ENCODE data around the gene SNRPD2. TPM values are rescaled to one million over a fixed set of nuclear protein-coding genes. Genes with fewer than 3 reads are reported as not detected.
"Not testable (repeated sequence)": the region's sequence is repeated elsewhere in the genome, so short reads cannot be mapped to it uniquely, and the experiment has no call there.

The SNRPD2 gene
- total RNA-seq, result 218 and 295 TPM in 2 replicates

DNA sequence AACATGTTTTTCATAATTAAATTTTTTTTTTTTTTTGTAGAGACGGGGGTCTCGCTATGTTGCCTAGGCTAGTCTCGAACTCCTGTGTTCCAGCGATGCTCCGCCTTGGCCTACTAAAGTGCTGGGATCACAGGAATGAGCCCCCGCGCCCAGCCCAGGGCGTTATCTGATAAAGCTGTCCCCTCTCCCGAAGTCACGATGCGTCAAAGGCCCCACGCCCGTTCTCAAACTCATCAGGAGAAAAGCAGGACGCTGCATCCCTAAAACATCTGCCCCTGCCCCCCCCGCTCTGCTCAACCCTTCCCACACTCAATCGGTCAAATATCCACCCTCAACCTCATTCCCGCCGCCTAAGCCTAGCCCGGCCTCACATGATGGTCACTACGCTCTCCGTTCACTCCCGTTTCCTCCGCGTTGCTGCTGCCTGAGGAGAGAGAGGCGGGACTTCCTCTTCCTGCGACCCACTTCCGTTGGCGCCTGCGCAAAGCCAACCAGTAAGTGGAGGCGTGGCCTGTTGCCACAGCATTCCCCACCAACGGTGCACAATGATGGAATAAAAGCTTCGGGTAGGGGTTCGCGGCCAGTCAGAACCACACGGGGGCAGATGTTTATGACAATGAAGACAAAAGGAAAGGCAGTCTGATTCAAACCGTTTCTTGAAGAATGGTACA, at the start of gene SNRPD2:
SNRPD2 (minus strand) TSS at position 438 of the 671 bp plus-strand sequence; CDS start at position 373, 65 bp downstream.
- DNase-seq, result peak; percentile 97

DNA sequence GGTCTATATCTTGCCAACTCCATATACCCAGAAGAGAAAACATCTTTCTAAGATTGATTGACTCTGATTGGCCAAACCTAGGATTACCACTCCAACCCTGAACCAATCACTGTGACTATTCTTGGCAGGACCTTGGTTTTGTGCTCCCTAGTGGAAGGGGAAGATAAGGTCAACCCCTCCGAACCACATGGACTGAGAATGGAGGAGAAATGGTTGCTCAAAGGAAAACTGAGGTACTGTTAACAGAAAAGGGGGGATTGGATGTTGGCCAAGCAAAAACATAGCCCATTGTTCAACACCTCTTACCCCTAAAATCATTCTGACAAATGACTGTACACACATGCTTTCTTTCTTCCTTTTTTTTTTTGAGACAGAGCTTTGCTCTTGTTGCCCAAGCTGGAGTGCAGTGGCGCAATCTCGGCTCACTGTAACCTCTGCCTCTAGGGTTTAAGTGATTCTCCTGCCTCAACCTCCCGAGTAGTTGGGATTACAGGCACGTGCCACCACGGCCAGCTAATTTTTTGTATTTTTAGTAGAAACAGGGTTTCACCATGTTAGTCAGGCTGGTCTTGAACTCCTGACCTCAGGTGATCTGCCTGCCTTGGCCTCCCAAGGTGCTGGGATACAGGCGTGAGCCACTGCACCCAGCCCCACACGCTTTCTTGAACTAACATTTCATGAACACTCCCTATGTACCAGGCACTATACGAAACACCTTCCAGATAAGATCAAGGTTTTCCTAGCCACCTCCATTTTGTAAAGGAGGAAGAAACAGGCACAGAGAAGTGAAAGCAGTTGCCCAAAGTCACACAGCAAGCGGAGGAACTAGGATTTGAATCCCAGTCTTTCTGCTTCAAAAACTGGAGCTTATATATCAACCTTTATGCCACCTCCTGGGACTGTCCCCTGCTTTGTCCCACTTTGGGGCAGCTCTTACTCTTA, 48.0 kb upstream of the SNRPD2 start:
- no peak for DNase-seq

DNA sequence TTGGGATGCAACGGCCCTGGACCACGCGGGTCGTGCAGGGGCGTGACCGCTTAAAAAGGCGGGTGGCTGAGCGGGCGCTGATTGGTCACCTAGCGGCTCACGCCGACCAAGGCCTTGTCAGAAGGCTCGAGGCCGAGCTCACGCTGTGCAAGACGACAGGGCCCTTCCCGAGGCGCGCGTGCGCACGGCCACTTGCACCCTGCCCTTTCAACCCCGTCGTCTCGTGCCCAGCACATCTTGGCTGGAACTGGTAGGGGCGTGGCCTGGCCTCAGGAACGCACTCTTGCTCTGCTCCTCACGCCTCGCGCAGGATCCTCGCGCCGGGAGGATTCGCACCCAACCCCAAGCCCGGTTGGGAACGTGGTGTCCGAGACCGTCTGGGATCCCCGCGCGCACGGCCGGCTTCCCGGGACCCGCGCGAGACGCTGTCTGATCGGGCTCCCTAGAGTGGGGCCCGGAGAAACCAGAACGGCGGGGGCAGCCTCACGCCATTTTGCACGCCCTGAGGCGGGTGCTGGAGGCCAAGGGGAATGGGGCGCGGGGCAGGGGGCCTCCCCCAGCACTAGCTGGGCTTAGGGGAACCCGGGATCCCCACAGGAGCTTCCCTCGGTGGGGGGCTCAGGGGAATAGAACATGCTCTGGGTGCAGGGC, 41.5 kb upstream of the SNRPD2 start, which contains the start of gene MEIOSIN:
MEIOSIN (plus strand) TSS at position 280 of the 651 bp plus-strand sequence. CDS start 1,938 bp downstream, outside the sequence.
- no peak for DNase-seq

- DNase-seq, result peak; percentile 98
These were observed 38.9 kb upstream of the SNRPD2 start, which contains the start of gene FBXO46 for GRCh38 chr19:45730368-45731288. Gene FBXO46 (minus strand): TSS chr19:45730896. CDS start chr19:45713495, 17,401 bp downstream.

DNA sequence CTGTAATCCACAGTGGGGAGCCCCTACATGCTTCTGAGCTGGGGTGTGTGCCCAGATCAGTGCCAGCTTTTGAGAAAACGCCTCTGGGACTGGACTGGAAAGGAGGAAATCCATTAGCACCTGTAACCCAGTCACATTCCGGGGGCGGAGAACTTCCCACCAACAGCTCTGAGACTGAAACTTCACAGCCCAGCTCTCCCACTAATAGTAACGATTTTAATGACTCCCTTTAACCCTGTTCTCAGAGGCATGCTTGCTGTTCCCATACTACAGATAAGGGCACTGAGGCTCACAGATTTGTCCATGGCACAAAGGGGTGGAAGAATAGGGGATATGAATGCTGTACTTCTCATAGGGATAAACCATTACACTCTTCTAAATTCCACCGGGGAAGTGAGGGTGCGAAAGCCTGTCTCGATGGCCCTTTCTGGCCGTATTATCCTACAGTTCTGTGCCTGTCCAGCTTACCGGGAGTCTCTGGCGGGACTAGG, 38.1 kb upstream of the SNRPD2 start:
- DNase-seq, result peak; percentile 55

- not testable (repeated sequence) for DNase-seq
These were observed 36.9 kb upstream of the SNRPD2 start for GRCh38 chr19:45728683-45729082.

DNA sequence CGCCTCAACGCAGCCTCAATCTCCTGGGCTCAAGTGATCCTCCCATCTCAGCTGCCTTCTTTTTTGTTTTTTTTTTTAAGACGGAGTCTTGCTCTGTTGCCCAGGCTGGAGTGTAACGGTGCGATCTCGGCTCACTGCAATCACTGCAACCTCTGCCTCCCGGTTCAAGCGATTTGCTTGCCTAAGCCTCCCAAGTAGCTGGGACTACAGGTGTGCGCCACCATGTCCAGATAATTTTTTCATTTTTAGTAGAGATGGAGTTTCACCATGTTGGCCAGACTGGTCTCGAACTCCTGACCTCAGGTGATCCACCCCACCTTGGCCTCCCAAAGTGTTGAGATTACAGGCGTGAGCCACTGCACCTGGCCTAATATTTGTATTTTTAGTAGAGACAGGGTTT, 28.3 kb upstream of the SNRPD2 start:
- not testable (repeated sequence) for DNase-seq

DNA sequence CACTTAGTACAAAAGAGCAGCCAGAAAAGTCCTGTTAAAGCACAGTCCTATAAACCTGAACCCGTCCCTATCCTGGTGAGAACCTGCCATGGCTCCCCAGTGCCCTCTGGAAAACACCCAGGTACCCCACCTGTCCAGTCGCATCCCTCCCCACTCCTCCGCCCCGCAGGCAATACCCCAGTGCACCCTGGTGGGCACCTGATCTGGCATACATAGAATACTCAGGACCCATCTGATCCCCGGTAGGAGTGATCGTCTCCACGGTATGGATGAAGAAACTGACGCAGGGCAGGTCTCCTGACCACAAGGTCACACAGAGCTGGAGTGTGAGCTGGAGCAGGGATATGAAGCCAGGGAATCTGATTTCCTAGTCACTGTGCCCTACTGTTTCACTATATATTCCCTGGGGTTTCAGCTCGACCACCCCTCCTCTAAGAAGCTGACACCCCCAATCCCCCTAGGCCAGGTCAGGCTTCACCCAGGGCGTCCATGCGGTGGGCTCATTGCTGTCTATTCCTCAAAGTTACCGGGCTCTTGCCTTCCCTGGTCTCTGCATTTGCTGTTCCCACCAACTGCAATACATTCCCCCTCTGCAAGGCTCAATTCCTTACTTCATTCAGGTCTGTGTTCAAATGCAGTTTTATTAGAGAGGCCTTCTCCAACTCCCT, 26.4 kb upstream of the SNRPD2 start:
- peak; percentile 20 for DNase-seq

DNA sequence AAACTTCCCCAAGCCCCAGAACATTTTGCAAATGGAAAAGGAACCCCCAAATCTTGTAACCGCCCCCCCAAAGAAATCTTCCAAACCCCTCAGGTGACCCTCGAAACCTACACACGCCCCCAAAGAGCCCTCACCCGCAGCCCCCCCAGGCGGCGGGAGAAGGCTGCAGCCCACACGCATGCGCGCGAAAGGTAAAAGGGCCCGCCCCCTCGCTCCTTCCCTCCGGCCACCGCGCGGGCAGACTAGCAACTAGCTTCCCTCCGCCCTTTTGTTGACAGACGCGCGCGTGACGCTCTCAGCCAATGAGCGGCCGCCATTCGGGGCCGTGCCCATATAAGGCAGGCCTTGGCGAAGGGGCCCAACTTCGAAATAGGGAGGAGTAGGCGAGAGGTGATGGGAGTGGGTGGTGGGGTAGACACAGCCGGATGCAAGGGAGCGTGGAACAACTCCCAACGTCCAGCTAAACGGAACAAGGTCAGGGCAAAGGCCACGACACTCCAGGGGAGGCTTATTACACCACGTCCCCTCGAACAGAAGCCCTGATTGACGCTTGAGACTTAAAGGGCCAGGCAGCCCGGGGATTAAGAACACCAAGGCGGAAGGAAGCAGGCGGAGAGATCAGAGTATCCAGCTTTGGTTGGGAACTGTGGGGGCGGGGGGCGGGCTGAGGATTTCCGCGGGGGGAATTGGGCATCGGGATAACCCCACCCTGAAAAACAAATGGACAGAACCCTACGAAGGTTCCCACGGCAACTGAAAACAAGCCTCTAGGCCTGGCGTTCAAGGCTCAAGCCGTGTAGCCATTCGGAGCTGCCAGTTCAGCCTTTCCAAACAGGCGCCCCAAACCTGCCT, 25.6 kb upstream of the SNRPD2 start:
- peak; percentile 100 for DNase-seq

DNA sequence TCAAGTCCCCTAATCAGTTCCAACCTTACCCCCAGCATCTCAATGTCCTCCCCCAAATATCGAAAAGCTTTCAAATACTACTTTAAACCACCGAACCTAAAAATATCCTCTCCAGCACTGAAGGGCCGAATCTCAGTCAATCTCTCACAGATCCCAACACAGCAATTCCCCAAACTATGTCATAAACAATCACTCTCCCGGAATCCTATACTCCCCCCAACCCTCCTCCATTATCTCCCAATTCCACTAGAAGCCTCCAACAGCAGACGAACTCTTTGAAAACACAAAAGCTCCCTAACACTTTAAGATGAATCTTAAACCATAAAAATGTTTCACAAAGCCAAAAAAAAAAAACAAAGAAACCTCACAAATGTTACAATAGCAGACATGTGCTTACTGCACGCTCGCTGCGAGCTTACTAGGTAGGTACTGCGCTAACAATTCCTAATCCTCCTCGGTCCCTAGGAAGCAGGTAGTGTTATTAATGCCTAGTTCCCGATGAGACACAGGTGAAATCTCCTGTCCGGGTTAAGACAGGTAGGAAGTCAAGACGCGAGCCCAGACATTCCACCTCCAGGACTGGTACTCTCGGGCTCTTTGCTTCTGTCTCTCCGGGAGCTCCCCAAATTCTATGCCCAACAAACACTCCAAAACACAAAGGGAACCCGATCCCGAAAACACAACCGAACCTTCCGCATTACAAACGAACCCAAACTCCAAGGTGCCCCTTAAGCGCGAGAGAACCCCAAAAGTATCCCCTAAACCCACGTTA, 24.8 kb upstream of the SNRPD2 start:
- peak; percentile 47 for DNase-seq

DNA sequence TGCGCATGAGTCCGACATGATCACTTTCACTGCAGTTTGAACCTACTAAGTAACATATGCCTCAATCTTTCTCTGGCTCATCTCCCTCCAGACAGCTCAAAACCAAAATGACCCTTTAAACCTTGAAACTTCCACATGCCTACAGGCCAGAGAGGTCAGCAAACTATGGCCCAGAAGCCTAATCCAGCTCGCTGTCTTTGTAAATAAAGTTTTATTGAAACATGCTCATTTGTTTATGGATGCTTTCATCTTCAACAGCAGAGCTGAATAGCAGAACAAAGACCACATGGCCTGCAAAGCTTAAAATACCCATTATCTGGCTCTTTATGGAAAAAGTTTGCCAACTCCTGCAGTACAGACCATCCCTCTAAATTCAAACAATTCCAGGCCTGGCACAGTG, 23.4 kb upstream of the SNRPD2 start:
- no peak for DNase-seq

- DNase-seq, result no peak
These were observed 21.4 kb upstream of the SNRPD2 start for GRCh38 chr19:45713141-45713540.

- no peak for DNase-seq
These were observed 20.9 kb upstream of the SNRPD2 start for GRCh38 chr19:45712699-45713067.

DNA sequence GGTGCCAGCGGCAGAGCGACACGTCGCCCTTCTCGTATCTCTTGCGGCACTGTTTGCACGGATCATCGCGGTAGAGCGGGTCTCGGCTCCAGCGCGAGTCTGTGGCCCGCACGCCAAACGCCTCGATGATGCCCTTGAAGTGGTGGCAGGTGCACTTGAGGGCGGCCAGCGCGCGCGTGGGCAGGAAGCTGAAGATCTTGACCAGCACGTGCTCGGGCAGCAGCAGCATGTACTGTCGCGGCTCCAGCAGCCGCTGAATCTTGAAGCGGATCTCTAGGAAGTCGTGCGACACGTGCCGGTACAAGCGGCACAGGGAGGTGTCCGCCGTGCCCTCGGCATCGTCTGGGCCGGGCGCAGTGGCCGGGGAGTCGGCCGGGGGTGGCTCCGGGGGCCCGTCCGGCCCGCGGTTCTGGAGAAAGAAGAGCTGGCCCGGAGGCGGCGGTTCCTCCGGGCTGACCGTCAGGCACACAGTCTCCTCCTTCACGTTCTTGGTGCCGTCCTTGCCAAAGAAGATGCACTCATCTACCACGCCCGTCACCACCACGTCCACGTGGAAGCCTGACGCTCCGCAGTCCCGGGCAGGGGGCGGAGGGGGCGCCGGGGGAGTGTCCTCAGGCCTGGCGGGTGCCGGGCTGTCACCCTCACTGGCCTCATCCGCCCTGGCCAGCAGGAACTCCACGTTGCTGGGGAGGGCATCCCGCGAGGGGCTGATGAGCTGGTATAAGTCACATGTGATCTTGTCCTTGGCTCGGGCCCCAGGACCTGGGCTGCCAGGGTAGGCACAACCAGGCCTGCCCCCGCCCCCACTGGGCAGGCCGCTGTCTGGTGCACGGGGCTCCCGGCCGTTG, 20.3 kb upstream of the SNRPD2 start:
- no peak for DNase-seq

DNA sequence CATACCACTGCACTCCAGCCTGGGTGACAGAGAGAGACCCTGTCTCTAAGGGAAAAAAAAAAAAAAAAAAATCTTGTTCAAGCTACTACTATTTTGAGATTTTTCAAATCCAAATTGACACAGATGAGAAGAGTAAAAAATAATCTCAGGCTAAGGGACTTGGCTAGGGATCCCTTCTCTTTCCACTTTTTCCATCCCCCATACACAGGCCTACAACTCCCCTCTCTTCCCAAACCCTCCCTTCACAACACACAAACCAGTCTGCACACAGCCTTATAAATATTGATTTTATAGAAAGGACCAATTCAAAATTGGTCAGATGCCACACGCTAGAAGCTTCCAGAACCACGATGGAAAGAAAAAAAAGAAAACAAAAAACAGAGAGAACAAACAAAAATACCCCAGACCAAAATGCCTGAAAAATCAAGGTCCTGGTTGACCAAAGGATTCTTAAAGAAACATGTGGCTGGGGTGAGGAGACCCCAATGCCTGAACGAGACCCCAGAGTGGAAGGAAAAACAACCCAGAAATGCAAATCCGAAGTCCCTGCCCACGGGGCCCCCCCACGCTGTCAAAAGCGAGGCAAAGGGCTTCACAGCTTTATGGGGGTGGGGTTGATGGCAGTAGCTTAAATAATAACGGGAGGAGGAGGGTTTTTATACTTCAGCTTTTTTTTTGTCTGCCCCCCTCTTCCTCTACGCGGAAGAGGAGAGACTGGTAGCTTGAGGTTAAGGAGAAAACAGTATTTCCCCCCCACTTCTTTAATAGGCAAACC, 18.8 kb upstream of the SNRPD2 start:
- no peak for DNase-seq

DNA sequence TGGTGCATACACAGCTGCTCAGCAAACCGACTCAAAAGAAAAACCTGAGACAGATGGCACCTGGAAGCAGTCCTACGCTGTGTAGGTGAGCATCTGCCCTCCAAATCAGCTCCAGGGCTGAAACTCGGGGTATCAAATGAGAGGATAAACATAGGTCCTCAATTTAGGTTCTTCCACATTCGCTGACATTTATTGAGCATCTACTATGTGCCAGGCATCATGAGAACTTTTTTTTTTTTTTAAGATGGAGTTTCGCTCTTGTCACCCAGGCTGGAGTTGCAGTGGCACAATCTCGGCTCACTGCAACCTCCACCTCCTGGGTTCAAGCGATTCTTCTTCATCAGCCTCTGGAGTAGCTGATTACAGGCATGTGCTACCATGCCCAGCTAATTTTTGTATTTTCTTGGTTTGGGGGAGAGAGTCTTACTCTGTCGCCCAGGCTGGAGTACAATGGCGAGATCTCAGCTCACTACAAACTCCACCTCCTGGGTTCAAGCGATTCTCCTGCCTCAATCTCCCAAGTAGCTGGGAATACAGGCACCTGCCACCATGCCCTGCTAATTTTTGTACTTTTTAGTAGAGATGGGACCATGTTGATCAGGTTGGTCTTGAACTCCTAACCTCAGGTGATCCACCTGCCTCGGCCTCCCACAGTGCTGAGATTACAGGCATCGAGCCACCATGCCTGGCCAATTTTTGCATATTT, 14.1 kb upstream of the SNRPD2 start:
- DNase-seq, result no peak

GRCh38 chr19:45705115-45705514, 13.4 kb upstream of the SNRPD2 start:
- no peak for DNase-seq

All from dermis blood vessel endothelial cell (primary cell).